ENCODE data around the gene NIM1K.
"Not testable (repeated sequence)": the region's sequence is repeated elsewhere in the genome, so short reads cannot be mapped to it uniquely, and the experiment has no call there.

NIM1K gene

DNA sequence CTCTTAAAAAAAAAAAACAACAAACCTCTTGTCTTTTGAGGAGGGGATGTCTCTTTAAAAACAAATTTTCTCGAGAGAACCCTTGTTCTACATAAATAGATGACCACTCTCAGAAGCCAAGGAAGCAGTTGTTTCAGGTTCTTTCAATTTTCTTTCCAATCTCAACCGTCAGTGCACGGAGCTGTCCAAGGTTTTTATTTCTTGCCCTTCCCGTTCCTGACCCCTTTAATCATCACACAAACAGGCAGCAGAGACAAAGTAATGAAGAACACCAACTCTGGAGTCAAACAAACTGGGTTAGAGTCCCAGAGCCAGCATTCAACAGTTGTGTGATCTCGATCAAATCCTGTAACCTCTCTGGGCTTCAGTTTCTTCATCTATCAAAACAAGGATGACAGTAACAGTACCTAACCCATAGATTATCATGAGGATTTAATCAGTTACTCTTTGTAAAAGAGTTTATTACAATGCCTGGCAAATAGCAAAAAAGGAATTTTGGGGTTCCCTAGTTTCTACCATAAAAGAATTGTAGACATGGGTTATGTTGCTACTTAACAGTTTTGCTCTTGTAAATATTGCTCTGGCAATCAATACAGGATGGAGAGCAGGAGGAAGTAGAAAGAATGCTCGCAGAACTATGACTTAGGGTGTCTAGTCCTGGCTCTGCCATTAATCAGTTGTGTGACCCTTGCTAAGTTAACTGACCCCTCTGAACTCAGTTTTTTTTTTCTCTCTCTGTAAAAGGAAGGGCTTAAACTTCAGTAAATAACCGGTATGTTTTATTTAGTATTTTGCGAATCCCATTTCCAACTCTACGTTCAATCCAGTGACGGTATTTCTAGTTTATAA lies 1.0 kb upstream of the NIM1K start:
- DNase-seq = peak in 1 of 14 donors; percentile 12

DNA sequence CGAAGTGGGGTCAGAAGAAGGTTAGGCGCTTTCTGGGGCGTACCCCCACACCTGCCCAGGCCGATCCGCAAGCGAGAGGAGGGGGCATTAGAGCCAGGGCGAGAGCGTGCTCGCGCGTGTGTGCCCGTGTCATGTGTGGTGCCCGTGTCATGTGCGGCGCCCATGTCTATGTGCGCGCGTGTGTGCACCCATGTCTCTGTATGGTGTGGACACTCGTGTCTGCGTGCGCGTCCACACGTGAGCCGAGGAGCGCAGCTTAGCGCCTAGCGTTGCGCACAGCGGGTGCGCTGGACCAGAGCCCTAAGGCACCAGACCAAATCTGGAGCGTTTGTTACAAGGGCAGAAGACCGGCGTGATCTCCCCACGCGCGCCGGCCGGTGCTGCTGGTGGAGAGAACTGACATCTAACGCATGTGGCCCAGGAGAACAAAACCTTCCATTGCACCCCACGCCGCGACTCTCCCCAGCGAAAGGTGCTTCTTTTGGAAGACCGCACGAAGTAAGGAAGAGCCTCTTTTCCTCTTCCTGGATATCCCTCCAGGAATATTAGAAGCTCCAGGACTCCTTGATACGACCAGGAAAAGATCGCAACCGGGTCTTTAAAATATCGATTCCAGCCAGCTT lies 644 bp downstream of the NIM1K start:
- DNase-seq = peak in 12 of 14 donors; percentile 25 to 67 (median 49)

GRCh38 chr5:43193181-43193893 lies 1.3 kb downstream of the NIM1K start:
- DNase-seq = peak in 10 of 14 donors; percentile 2 to 64 (median 36)

DNA sequence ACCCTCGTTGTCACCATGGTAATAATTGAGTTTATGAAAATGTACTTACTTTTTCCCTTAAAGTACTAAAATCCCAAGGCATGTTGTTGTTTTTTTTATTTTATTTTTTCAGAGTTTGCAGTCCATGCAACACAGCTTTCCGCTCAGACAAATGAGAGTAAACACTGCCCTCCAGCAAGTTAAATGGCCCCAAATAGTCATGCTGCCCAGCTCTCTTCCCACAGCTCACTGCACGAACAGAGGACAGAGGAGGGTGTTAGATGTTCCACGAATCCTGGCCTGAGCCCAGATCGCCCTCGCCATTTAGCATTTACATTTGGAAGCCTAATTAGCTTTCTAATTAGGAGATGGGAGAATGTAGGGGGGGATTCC lies 1.9 kb downstream of the NIM1K start:
- DNase-seq = peak in 11 of 14 donors; percentile 15 to 64 (median 24)

DNA sequence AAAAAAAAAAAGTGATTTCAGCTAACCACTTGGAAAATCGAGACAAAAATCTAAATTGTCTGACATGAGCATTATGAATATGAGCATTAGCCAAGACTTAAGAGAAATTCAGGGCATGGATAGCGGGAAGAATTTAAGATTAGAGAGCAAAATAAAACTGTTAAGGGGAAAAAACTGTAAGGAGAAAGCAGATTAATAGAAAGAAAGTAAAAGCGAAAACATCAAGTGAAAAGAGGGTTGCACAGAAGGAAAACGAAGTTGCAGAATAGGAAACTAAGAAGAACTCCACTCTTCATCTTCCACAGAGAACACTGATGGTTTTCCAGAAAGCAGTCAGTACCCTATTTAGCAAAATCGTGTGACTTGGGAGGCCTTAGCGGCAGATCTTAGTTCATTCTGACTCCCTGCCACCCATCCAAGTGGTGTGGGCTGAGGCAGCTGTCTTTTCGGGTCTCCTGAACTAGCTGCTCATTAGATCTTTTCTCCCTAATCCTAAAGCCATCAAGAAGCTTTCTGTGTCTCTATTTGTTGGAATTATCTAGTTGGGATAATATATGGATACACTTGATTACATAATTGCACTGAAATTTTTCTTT lies 3.7 kb downstream of the NIM1K start:
- DNase-seq = peak in 2 of 14 donors; percentile 4 to 17

DNA sequence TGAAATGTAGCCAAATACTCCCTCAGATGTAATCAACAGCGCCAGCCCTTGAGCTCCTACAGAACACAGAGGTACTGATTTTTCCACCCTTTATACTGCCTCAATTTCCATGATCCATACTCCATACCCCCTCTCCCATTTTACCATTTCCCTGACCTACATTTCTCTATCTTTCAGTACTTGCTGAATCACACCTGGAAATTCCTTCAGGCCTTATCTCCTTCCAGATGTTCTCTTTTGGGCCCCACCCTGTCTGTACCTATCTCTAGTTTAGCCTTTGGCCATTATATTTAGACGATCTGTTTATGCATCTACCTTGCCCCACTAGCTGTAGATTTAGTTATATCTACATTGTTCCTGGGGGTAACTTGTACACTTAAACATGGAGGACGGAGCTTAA lies 5.5 kb downstream of the NIM1K start:
- DNase-seq = no peak

DNA sequence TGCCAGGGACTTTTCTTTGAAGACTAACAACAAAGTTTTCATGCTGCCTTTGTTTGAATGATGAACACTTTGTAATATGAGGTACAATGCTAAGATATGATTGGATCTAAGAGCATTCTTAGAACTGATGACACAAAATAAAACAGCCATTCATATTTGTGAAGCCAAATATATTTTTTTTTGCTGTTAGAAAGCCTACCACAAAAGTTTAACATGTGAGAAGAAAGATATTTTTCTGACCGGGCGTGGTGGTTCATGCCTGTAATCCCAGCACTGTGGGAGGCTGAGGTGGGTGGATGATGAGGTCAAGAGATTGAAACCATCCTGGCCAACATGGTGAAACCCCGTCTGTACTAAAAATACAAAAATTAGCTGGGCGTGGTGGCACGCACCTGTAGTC lies 9.4 kb downstream of the NIM1K start:
- DNase-seq = not testable (repeated sequence)

GRCh38 chr5:43202380-43202779 lies 10.4 kb downstream of the NIM1K start:
- no peak for DNase-seq

DNA sequence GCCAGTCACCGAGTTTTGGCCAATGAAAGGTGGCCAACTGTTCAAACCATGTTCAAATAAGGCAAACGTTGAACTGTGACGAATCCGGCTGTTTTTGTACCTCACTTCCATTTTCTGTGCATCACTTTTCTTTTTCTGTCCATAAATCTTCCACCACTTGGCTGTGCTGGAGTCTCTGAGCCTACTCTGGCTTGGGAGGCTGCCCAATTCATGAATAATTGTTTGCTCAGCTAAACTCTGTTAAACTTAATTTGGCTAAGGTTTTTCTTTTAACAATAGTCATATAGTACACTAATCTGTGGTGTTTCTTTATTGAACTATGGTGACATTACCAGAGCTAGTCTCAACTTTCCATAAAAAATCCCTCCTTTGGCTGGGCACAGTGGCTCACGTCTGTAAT lies 11.3 kb downstream of the NIM1K start:
- DNase-seq = no peak

DNA sequence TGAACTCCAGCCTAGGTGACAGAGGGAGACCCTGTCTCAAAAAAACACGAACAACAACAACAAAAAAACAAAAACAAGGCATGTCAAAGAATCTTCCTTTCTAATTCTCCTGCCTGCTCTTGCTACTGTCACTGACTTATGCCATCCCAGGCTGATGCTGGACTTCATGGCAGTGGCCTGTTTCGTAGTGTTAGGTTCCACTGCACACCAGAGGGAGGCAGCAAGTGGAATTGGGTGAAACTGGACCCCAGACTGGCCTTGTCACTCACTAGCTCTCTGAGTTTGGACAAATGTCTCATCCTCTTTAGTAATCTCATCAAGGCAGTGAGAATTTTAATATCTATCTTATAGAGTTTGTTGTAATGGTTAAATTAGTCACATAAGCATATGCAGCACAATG lies 12.9 kb downstream of the NIM1K start:
- DNase-seq = no peak

GRCh38 chr5:43207601-43208000 lies 15.6 kb downstream of the NIM1K start:
- no peak for DNase-seq

DNA sequence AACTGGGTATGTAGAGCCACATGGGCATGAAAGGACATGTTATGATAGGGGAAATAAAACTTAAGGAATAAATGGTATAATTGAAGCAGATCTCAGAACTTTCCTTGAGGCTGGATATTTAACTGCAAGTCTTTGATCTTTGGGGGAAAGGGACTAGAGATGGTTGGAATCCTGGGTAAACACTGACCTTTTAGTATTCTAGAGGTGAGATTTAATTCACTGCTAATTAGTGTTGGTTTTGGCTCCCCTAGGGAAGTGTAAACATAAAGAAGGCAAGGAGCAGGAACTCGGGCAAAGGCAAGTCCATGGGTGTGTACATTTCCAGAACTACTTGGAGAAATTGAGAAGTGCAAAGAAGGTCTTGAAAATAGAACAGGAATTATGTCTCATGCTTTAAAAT lies 16.6 kb downstream of the NIM1K start:
- DNase-seq = no peak

DNA sequence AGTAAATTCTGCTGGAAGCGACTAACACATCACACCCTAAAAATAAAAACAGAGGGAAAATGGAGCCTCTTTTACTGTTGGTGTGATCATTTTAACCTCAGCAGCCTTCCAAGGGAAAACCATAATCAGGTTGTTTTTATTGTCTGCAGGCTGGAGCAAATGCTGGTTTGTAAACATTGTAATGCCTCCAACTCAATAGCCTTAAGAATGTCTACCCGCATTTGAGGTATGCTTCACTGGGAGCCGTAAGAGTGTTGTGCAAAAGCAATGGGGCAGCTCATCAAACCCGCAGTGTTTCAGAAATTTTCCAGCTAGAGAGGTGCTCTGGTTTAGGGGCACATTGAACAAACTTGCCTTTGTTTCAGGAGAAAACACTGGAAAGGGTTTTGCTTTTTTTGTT lies 17.0 kb downstream of the NIM1K start:
- DNase-seq = no peak

DNA sequence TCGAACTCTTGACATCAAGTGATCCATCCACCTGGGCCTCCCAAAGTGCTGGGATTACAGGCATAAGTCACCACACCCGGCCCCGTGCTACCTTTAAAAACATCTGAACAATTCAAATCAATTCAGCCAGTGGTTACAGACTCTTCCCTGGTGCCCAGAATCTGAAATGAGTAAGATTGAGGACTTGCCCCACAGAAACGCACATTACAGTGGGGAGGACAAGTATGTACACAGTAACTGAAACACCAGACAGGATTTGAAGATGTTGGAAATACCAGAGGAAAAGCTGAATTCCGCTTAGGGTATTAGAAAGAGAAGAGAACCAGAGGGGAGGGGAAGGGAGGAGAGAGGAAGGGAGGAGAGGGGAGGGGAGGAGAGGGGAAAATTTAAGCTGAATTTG lies 17.8 kb downstream of the NIM1K start:
- DNase-seq = no peak

DNA sequence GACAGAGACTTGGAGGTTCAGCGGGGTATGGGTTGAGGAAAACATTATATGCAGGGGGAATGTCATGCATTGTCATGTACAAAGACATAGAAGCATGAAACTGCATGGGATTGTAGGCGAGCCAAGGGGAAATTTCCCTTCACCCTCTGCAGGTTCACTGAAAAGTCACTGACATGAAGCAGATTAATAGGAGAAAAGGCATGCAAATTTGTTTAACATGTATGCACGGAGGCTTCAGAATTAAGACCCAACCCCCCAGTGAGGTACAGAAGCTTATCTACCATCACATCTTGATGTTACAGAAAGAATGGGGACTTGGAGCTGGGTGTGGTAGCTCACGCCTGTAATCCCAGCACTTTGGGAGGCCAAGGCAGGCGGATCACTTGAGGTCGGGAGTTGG lies 18.5 kb downstream of the NIM1K start:
- no peak for DNase-seq

- DNase-seq = no peak
Measured at GRCh38 chr5:43213951-43214350, 21.9 kb downstream of the NIM1K start.

- peak in 1 of 14 donors; percentile 40 for DNase-seq
Measured at GRCh38 chr5:43215073-43215631, 23.1 kb downstream of the NIM1K start.

DNA sequence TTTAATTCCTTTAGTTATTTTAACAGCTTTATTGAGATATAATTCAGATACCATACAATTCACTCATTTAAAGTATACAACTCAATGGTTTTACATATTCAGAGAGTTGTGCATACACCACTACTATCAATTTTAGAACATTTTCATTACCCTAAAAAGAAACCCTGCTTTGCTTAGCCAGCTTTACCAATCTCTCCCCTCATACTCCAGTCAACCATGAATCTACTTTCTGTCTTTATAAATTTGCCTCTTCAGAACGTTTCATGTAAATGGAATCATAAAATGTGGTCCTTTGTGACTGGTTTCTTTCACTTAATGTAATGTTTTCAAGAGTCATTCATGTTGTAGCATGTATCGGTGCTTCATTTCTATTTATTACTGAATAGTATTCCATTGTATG lies 24.9 kb downstream of the NIM1K start:
- DNase-seq = no peak

GRCh38 chr5:43219120-43219519 lies 27.1 kb downstream of the NIM1K start:
- no peak for DNase-seq

DNA sequence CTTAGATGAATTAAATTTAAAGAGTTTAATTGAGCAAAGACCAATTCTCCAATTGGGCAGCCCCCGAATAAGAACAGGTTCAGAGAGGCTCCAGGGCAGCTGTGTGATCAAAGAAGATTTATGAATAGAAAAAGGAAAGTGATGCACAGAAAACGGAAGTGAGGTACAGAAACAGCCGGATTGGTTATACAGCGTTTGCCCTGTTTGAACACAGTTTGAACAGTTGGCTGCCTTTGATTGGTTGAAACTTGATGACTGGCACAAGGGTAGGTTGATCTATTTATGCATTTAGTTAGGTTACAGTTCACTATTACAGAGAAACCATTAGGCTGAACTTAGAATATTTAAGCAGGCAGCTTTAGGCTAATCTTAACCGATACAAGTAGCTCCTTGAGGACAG lies 29.5 kb downstream of the NIM1K start:
- no peak for DNase-seq

- DNase-seq = no peak
Measured at GRCh38 chr5:43225649-43226245, 33.7 kb downstream of the NIM1K start.

- no peak for DNase-seq
Measured at GRCh38 chr5:43227655-43228054, 35.6 kb downstream of the NIM1K start.
